Keratinocyte (primary cell): ENCODE results near the gene LPGAT1. TPM values are rescaled to one million over a fixed set of nuclear protein-coding genes. Genes with fewer than 3 reads are reported as not detected.

ENCODE experiments used
- DNase-seq: peaks from one replicate; pipeline ENCODE4 v3.0.0-alpha.2; 2011; ENCODE audit warnings: low read depth, missing footprints, low spot score
- FAIRE-seq: peaks from 2 replicates; lab custom pipeline; 2011; peaks lifted over from hg19 to GRCh38; lab: Jason Lieb, UNC
- H2AFZ ChIP-seq: 2 replicates; pipeline ENCODE4 v1.6.0; 2012; ENCODE audit warnings: low read length, control low read depth, inconsistent platforms; ENCODE audit not compliant: control insufficient read depth
- H3K27ac ChIP-seq: 2 replicates; pipeline ENCODE4 v1.5.1; 2011; ENCODE audit warnings: low read length; ENCODE audit not compliant: control insufficient read depth, insufficient read depth
- H3K27me3 ChIP-seq: 3 replicates; pipeline ENCODE4 v1.6.0; 2011; ENCODE audit warnings: low read length; ENCODE audit not compliant: control insufficient read depth, insufficient read depth; ENCODE audit errors: extremely low read depth
- H3K36me3 ChIP-seq, 2 experiments: 2 replicates in 1 of 2; 3 replicates in 1 of 2; pipeline ENCODE4 v1.5.1; 2011; ENCODE audit warnings: low read length in 2 of 2, mild to moderate bottlenecking in 1 of 2; ENCODE audit not compliant: control insufficient read depth in 2 of 2, insufficient read depth in 2 of 2; ENCODE audit errors: extremely low read depth in 1 of 2
- H3K4me1 ChIP-seq: 3 replicates; pipeline ENCODE4 v1.5.1; 2011; ENCODE audit warnings: low read length; ENCODE audit not compliant: control insufficient read depth, insufficient read depth; ENCODE audit errors: extremely low read depth
- H3K4me2 ChIP-seq: 3 replicates; pipeline ENCODE4 v1.6.0; 2011; ENCODE audit warnings: low read depth, low read length; ENCODE audit not compliant: control insufficient read depth, insufficient read depth; ENCODE audit errors: extremely low read depth
- H3K4me3 ChIP-seq, 3 experiments: fragments of 200-600 bp in 1 of 3; sonication (generic) in 1 of 3; 2 replicates in 2 of 3; 3 replicates in 1 of 3; pipeline ENCODE4 v1.5.1; 2011 to 2016; ENCODE audit warnings: low read length in 3 of 3, mild to moderate bottlenecking in 3 of 3, control low read depth in 2 of 3, inconsistent platforms in 1 of 3, low read depth in 1 of 3, mixed read lengths in 1 of 3, mixed run types in 1 of 3, moderate library complexity in 1 of 3; ENCODE audit not compliant: control insufficient read depth in 2 of 3, insufficient read depth in 2 of 3; ENCODE audit errors: extremely low read depth in 1 of 3
- H3K79me2 ChIP-seq: 2 replicates; pipeline ENCODE4 v1.6.0; 2012; ENCODE audit warnings: low read length; ENCODE audit not compliant: control insufficient read depth, insufficient read depth
- H3K9ac ChIP-seq: 3 replicates; pipeline ENCODE4 v1.6.0; 2011; ENCODE audit warnings: low read length; ENCODE audit not compliant: control insufficient read depth, insufficient read depth; ENCODE audit errors: extremely low read depth
- H3K9me1 ChIP-seq: 3 replicates; pipeline ENCODE4 v1.6.0; 2011; ENCODE audit warnings: low read length; ENCODE audit not compliant: control insufficient read depth, insufficient read depth; ENCODE audit errors: extremely low read depth
- H3K9me3 ChIP-seq: 2 replicates; pipeline ENCODE4 v1.5.1; 2012; ENCODE audit warnings: low read depth, low read length; ENCODE audit not compliant: control insufficient read depth
- H4K20me1 ChIP-seq: 3 replicates; pipeline ENCODE4 v1.6.0; 2011; ENCODE audit warnings: low read length; ENCODE audit not compliant: control insufficient read depth, insufficient read depth; ENCODE audit errors: extremely low read depth
- EZH2 ChIP-seq: IDR thresholded peaks from one replicate; pipeline ENCODE4 v1.6.1; 2012; ENCODE audit warnings: inconsistent platforms, mild to moderate bottlenecking, low read length, moderate library complexity
- dilution Hi-C: fragments of 300-500 bp; cut with MboI; formaldehyde crosslinking; loops from one replicate; pipeline ENCODE4 v1.7.0; 2020; ENCODE audit warnings: low sequenced_read_pairs; ENCODE audit not compliant: extremely low pct_ligation_motif_present
- polyA plus RNA-seq, 5 experiments: library from polyadenylated mRNA; depleted of rRNA in 3 of 5; stranded (reverse) in 3 of 5; stranded (forward) in 1 of 5; unstranded in 1 of 5; fragments of >200 nt; gene quantifications; 1 replicate in 1 of 5; 2 replicates in 3 of 5; 3 replicates in 1 of 5; pipeline versions ENCODE4 v1.2.1 to v1.2.3, GENCODE V29; 2011 to 2012; ENCODE audit warnings: missing spikeins in 2 of 5, low read depth in 1 of 5, low replicate concordance in 1 of 5
- TF ChIP-seq, protein P1 (sequence below), 3 experiments: IDR thresholded peaks in 1 of 3; conservative IDR thresholded peaks in 1 of 3; optimal IDR thresholded peaks in 1 of 3; 2 replicates in 2 of 3; 3 replicates in 1 of 3; pipeline versions ENCODE3 to v1.5.1; 2011; ENCODE audit warnings: low read length in 3 of 3, mild to moderate bottlenecking in 3 of 3, moderate library complexity in 2 of 3, control low read depth in 1 of 3, inconsistent platforms in 1 of 3; ENCODE audit not compliant: insufficient read depth in 2 of 3; ENCODE audit errors: extremely low read depth in 1 of 3

LPGAT1 gene
- polyA plus RNA-seq, 1 donor (not counting 4 experiments of a cell fraction or from before 2014, with no cell fraction given) = 14.7 TPM

GRCh38 chr1:211842518-211842917, 12.0 kb upstream of the LPGAT1 start:
- Histone ChIP-seq H3K79me2 (no peaks in the 10 kb centered on the region), H2AFZ (no peak overlapping the region), H3K9me3 (no peaks in the 10 kb centered on the region), H3K9me1 (no peaks in the 10 kb centered on the region), H3K4me2 (no peak overlapping the region), H4K20me1 (no peaks in the 10 kb centered on the region), H3K4me3 (no peak overlapping the region), H3K27me3 (no peaks in the 10 kb centered on the region), H3K9ac (no peak overlapping the region), H3K27ac (no peak overlapping the region), H3K36me3 (no peaks in the 10 kb centered on the region), H3K4me1 (no peaks in the 10 kb centered on the region)
- TF ChIP-seq, protein P1, sequence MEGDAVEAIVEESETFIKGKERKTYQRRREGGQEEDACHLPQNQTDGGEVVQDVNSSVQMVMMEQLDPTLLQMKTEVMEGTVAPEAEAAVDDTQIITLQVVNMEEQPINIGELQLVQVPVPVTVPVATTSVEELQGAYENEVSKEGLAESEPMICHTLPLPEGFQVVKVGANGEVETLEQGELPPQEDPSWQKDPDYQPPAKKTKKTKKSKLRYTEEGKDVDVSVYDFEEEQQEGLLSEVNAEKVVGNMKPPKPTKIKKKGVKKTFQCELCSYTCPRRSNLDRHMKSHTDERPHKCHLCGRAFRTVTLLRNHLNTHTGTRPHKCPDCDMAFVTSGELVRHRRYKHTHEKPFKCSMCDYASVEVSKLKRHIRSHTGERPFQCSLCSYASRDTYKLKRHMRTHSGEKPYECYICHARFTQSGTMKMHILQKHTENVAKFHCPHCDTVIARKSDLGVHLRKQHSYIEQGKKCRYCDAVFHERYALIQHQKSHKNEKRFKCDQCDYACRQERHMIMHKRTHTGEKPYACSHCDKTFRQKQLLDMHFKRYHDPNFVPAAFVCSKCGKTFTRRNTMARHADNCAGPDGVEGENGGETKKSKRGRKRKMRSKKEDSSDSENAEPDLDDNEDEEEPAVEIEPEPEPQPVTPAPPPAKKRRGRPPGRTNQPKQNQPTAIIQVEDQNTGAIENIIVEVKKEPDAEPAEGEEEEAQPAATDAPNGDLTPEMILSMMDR (optimal IDR thresholded peaks at IDR 0.05 in 1 of 3, IDR thresholded peaks at IDR 0.05 in 1 of 3, conservative IDR thresholded peaks at IDR 0.05 in 1 of 3; ENCODE audit: extremely low read depth in 1 of 3, insufficient read depth in 2 of 3, low read length in 3 of 3) = no peak
- TF ChIP-seq EZH2 = no peak
- no peak for DNase-seq
- FAIRE-seq = peak; percentile 9
- dilution Hi-C loops = no loop called here

- H3K27ac ChIP-seq = no peak overlapping the region
- H2AFZ ChIP-seq = no peak overlapping the region
- DNase-seq = no peak
- no peak overlapping the region for H3K9ac ChIP-seq
- no peaks in the 10 kb centered on the region for H3K79me2 ChIP-seq
- H3K4me1 ChIP-seq = no peaks in the 10 kb centered on the region
- H3K9me1 ChIP-seq = no peaks in the 10 kb centered on the region
- FAIRE-seq = no peak
- dilution Hi-C loops = no loop called here
- H3K9me3 ChIP-seq = no peaks in the 10 kb centered on the region
- no peaks in the 10 kb centered on the region for H4K20me1 ChIP-seq
- H3K4me3 ChIP-seq = no peak overlapping the region
- TF ChIP-seq, protein P1 (optimal IDR thresholded peaks at IDR 0.05 in 1 of 3, IDR thresholded peaks at IDR 0.05 in 1 of 3, conservative IDR thresholded peaks at IDR 0.05 in 1 of 3; ENCODE audit: extremely low read depth in 1 of 3, insufficient read depth in 2 of 3, low read length in 3 of 3) = no peak
- no peak for TF ChIP-seq EZH2
- H3K36me3 ChIP-seq = no peaks in the 10 kb centered on the region
- no peak overlapping the region for H3K4me2 ChIP-seq
- H3K27me3 ChIP-seq = no peaks in the 10 kb centered on the region
These were observed 8.5 kb upstream of the LPGAT1 start for GRCh38 chr1:211839106-211839505.
